ENCODE data around the gene EN2.
"Not testable (repeated sequence)": the region's sequence is repeated elsewhere in the genome, so short reads cannot be mapped to it uniquely, and the experiment has no call there.

Gene EN2

DNA sequence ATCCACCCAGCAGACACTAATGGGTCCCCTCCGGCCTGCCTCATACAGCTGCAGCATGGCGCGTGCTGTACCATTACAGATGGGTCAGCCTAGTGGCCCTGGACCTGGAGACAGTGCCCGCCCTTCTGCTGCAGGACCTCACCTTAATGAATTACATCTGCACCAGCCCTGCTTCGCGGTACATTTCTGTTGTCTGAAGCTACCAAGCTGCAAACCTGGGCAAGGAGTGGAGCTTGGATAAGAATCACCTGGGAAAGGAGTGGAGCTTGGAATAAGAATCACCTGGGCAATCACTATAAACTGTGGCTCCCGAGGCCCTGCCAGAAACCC is 33.0 kb upstream of the EN2 start:
- DNase-seq (ENCODE audit: low read depth, low spot score): no peak
- H3K27ac ChIP-seq: no peak overlapping the region

DNA sequence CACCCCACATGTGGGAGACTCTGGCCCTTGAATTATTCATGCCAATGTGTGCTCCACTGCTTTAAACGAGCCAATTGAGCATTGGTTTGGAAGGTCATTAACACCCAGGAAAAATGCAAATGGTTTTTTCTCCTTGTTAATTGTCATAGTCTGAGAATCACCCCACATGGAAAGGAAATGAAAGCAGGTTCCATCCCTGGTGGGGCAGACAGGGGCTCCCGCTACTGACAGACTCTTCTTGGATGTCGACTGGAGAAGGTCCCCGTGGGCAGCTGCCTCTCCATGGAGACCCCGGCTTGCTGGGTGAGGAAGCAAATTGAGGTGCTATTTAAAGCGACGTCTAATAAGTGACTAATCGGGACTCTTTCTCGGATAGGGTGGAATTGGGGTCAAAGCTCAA is 32.0 kb upstream of the EN2 start:
- DNase-seq (ENCODE audit: low read depth, low spot score): no peak

GRCh38 chr7:155426543-155427410 is 31.2 kb upstream of the EN2 start:
- no peak overlapping the region for H3K27ac ChIP-seq
- no peak for DNase-seq (ENCODE audit: low read depth, low spot score)

More for the DNA sequence above, 32.0 kb upstream of the EN2 start:
- H3K27ac ChIP-seq: no peak overlapping the region

DNA sequence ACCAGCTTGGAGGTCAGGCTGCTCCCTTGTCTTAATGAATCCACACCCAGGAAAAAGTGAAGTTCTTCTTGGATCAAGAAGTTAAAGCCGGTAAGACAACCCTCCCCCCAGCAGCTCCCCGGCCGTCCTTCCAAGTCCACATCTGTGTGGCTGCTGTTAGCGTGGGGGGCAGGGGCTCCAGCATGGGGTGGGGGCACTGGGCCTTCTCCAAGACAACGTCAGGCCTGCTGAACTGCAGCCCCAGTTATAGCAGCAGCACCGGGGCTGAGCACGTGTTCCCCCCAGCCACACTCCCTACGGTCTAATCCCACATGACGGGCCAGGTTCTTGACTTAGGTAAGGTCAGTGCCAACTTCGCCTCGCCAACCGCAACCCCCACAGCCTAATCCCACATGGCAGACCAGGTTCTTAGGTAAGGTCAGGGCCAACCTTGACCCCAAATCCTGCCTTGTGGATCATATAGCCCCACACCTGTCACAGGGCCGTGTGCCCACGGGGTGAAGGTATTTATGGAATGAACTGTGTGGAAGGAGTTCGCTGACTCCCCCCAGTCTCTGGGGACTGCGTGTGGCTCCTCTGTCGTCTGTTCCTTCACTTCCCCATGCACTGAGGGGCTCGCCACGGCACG is 30.4 kb upstream of the EN2 start:
- H3K27ac ChIP-seq: no peak overlapping the region

GRCh38 chr7:155428171-155428834 is 29.6 kb upstream of the EN2 start:
- H3K27ac ChIP-seq: no peak overlapping the region
- DNase-seq (ENCODE audit: low read depth, low spot score): no peak

More for the DNA sequence above, 30.4 kb upstream of the EN2 start:
- no peak for DNase-seq (ENCODE audit: low read depth, low spot score)

DNA sequence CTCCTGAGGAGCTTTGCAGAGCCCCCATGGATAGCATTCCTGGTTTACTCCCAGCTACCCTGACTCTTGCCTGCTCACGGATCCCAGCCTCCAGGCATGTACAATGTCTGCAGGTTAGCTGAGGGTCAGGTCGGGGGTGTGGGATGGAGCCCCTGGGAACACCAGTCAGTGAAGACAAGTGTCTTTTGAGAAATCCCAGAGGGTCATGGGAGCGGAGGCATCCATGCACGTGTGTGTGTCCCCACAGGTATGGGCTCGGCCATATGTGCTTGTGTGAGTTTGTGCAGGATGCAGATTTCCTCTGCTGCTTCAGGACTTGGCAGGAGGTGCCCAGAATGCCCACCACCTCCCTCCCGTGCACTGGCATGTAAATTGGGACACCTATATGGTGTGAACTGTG is 28.3 kb upstream of the EN2 start:
- no peak for DNase-seq (ENCODE audit: low read depth, low spot score)
- no peak overlapping the region for H3K27ac ChIP-seq

- H3K27ac ChIP-seq: no peak overlapping the region
- DNase-seq (ENCODE audit: low read depth, low spot score): no peak
Measured at GRCh38 chr7:155430606-155431005, 27.3 kb upstream of the EN2 start.

DNA sequence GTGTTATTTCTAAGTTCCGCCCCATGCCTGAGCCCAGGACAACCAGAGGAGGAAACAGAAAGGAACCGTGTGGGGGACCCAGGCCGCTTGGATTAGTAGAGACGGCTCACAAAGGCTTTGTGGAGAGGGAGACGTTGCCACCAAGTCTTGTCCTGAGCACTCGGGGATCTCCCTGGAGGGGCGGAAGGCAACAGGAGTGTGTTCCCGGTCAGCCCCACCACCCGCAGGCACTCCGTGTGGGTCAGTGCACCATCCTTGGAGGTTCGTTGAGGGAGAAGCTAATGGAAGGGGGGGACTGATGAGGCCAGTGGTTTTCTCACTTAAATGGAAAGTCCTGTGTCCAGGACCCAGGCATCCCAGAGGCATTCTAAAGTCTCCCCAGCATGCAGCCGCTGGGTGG is 26.7 kb upstream of the EN2 start:
- DNase-seq (ENCODE audit: low read depth, low spot score): no peak
- H3K27ac ChIP-seq: no peak overlapping the region

GRCh38 chr7:155431711-155432110 is 26.2 kb upstream of the EN2 start:
- no peak overlapping the region for H3K27ac ChIP-seq
- DNase-seq (ENCODE audit: low read depth, low spot score): no peak

DNA sequence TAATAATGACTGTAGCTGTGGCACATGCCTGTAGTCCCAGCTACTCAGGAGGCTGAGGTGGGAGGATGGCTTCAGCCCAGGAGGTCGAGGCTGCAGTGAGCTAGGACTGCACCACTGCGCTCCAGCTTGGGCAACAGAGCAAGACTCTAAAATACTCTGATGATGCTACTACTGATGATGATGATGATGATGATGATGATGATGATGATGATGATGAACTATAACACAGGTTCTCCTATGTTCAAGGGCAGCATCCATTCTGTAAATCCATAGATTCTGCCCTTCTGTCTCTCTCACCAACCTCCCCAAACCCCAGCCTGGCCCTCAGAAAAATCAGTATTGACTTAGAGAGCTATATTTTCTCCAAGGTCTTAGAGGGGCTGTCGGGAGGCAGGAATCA is 22.8 kb upstream of the EN2 start:
- DNase-seq (ENCODE audit: low read depth, low spot score): no peak
- no peak overlapping the region for H3K27ac ChIP-seq

DNA sequence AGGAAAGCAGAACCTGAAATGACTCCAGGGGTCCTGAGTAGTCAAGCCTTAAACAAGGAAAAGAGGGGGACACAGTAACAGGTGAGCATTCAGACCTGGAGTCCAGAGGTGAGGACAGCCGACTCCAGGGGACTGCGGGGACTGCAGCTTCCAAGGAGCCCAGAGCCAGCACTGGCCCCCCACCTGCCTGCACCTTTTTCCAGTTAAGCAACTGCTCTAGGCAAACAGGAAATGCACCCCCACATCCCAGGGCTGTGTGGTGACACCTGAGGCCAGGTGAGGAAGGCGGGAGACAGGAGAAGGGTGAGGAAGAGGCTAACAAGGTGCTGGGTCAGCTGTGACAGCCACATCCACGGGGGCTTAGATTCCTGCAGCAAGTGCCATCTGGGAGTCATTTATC is 20.1 kb upstream of the EN2 start:
- DNase-seq (ENCODE audit: low read depth, low spot score): no peak
- H3K27ac ChIP-seq: no peak overlapping the region

DNA sequence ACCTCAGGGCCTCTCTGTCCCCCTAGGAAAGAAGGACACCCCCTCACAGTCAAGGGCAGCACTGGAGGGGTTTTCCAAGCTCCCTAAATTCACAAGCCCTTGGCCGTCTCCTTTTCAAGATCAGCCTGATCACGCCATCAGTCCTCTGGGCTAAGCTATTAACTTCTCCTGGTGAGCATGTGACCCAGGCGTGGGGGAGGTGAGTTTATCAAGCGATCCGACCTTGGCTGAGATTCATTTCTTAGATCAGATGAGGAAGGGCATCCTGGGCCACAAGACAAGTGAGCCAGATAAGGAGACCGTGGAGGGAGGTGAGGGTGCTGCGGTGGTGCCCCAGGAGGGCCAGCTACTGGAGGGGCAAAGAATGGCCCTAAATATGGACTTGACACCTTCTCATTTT is 19.2 kb upstream of the EN2 start:
- H3K27ac ChIP-seq: no peak overlapping the region
- no peak for DNase-seq (ENCODE audit: low read depth, low spot score)

GRCh38 chr7:155439311-155440017 is 18.5 kb upstream of the EN2 start:
- H3K27ac ChIP-seq: no peak overlapping the region
- DNase-seq (ENCODE audit: low read depth, low spot score): no peak

DNA sequence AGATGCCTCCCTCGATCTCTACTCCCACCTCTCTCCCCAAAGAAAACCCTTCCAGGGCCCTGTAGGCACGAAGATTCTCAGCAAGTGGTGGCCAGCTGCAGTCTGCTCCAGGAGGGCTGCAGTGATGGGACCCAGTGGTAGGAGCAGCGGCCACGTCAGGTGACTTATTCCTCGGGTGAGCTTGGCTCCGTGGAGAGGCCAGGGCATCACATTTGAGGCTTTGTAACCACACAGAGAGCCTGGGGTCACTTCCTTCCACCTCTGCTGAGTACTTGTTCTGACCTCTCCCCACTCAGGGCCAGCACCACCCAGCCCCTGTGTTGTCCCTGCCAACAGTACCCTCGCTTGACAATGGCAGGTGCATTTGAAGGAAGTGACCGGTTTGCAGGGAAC is 17.9 kb upstream of the EN2 start:
- H3K27ac ChIP-seq: no peak overlapping the region
- DNase-seq (ENCODE audit: low read depth, low spot score): no peak

GRCh38 chr7:155441856-155442255 is 16.1 kb upstream of the EN2 start:
- no peak overlapping the region for H3K27ac ChIP-seq
- DNase-seq (ENCODE audit: low read depth, low spot score): no peak

- H3K27ac ChIP-seq: no peak overlapping the region
- no peak for DNase-seq (ENCODE audit: low read depth, low spot score)
Measured at GRCh38 chr7:155444746-155445145, 13.2 kb upstream of the EN2 start.

GRCh38 chr7:155445606-155446005 is 12.3 kb upstream of the EN2 start:
- not testable (repeated sequence) for DNase-seq (ENCODE audit: low read depth, low spot score)

GRCh38 chr7:155447603-155448002 is 10.3 kb upstream of the EN2 start:
- DNase-seq (ENCODE audit: low read depth, low spot score): no peak
- H3K27ac ChIP-seq: no peak overlapping the region

More at GRCh38 chr7:155445606-155446005, 12.3 kb upstream of the EN2 start:
- not testable (repeated sequence) for H3K27ac ChIP-seq

DNA sequence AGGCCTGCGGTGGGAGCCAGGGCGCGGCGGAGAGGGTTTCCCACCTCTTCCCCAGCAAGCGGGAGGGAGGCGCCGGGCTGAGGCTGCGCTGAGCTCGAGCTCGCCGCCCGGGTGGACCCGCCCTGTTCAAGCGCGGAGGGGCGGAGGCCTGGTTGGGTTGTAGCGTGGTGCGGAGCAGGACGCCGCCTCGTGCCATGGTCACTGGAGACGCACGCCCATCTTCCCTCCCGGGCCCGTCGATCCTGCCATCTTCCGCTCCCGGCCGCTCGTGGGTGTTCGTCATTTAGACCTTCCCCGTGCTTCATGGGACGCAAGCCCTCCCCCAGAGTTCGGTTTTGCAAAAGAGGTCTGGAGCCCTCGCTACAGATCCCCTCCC is 9.3 kb upstream of the EN2 start:
- DNase-seq (ENCODE audit: low read depth, low spot score): no peak
- H3K27ac ChIP-seq: no peak overlapping the region

GRCh38 chr7:155449008-155449868 is 8.7 kb upstream of the EN2 start:
- no peak overlapping the region for H3K27ac ChIP-seq
- no peak for DNase-seq (ENCODE audit: low read depth, low spot score)
